ENCODE data around the gene PCDHGA2.

The PCDHGA2 gene

GRCh38 chr5:141322261-141322660, 16.3 kb upstream of the PCDHGA2 start:
- ATAC-seq, result no peak
- TF ChIP-seq TOX (CRISPR knock-in tag; IDR thresholded peaks at IDR 0.05; ENCODE audit: borderline replicate concordance) (no peak), CSRNP3 (CRISPR knock-in tag; IDR thresholded peaks at IDR 0.05) (no peak), ISL1 (CRISPR knock-in tag; IDR thresholded peaks at IDR 0.05) (no peak), ZNF70 (CRISPR knock-in tag; IDR thresholded peaks at IDR 0.05) (no peak), TSHZ2 (CRISPR knock-in tag; IDR thresholded peaks at IDR 0.05) (no peak), CSDC2 (CRISPR knock-in tag; IDR thresholded peaks at IDR 0.05) (no peak), PPARA (CRISPR knock-in tag; IDR thresholded peaks at IDR 0.05; ENCODE audit: borderline replicate concordance) (no peak), PATZ1 (CRISPR knock-in tag; IDR thresholded peaks at IDR 0.05; ENCODE audit: borderline replicate concordance) (no peak), SNAI2 (CRISPR knock-in tag; IDR thresholded peaks at IDR 0.05) (no peak)

- TF ChIP-seq SNAI2 (CRISPR knock-in tag; IDR thresholded peaks at IDR 0.05) (no peak), CSRNP3 (CRISPR knock-in tag; IDR thresholded peaks at IDR 0.05) (no peak), ARNTL (CRISPR knock-in tag; IDR thresholded peaks at IDR 0.05; ENCODE audit: borderline replicate concordance, low read depth) (no peak), OSR1 (CRISPR knock-in tag; IDR thresholded peaks at IDR 0.05) (no peak), CSDC2 (CRISPR knock-in tag; IDR thresholded peaks at IDR 0.05) (no peak), ZFP3 (CRISPR knock-in tag; IDR thresholded peaks at IDR 0.05) (no peak), TCF4 (CRISPR knock-in tag; IDR thresholded peaks at IDR 0.05; ENCODE audit: borderline replicate concordance) (no peak), CREB5 (CRISPR knock-in tag; IDR thresholded peaks at IDR 0.05; ENCODE audit: low read depth) (no peak), TSHZ2 (CRISPR knock-in tag; IDR thresholded peaks at IDR 0.05) (no peak), POU6F1 (CRISPR knock-in tag; IDR thresholded peaks at IDR 0.05; ENCODE audit: borderline replicate concordance, low read depth) (no peak)
- ATAC-seq, result peak; percentile 96
These were observed 12.3 kb upstream of the PCDHGA2 start for GRCh38 chr5:141326088-141326854.
